ENCODE measurements around the gene PCSK4.
A peak's percentile ranks its signal among the peaks of the same experiment; 100 is the strongest.
"Not testable (repeated sequence)": the region's sequence is repeated elsewhere in the genome, so short reads cannot be mapped to it uniquely, and the experiment has no call there.

Gene PCSK4

GRCh38 chr19:1441022-1441426 lies 49.1 kb downstream of the PCSK4 start:
- no peak for TF ChIP-seq CTCF (IDR thresholded peaks at IDR 0.05; ENCODE audit: insufficient read depth, low read depth, low read length, missing control alignments)
- no peak overlapping the region for H3K4me3 ChIP-seq (ENCODE audit: low read depth, low read length)
- no peak for DNase-seq (ENCODE audit: low read depth)

GRCh38 chr19:1440418-1440801 lies 49.7 kb downstream of the PCSK4 start:
- H3K4me3 ChIP-seq (ENCODE audit: low read depth, low read length), result no peak overlapping the region
- TF ChIP-seq CTCF (IDR thresholded peaks at IDR 0.05; ENCODE audit: insufficient read depth, low read depth, low read length, missing control alignments), result no peak
- no peak for DNase-seq (ENCODE audit: low read depth)

DNA sequence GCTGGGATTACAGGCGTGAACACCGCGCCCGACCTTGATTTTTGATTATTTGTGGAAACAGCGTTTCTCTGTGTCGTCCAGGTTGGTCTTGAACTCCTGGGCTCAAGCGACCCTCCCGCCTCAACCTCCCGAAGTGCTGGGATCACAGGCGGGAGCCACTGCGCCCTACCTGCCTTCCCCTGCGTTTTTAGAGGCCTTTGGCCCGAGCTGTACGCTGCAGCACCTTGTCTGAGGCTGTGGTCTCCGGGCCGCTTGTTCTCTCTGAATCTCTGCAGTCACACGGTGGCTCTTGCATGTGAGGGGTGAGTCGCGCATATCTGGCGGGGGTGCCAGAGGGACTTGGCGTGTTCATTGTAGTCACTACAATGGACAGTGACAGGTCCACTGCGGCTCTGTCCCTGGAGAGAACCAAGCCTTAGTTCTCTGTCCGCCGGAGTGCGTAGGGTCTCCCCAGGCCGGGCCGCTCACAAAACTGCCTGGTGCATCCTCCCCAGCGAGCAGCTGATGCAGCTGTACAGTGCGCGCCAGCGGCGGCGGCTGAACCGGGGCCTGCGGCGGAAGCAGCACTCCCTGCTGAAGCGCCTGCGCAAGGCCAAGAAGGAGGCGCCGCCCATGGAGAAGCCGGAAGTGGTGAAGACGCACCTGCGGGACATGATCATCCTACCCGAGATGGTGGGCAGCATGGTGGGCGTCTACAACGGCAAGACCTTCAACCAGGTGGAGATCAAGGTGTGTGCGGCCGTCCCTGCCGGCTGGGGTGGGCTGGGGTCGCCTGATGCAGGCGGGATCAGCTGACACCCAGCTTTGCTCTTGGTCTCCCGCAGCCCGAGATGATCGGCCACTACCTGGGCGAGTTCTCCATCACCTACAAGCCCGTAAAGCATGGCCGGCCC lies 50.4 kb downstream of the PCSK4 start:
- DNase-seq (ENCODE audit: low read depth), result not testable (repeated sequence)
- peak overlapping the region; percentile 60 for H3K4me3 ChIP-seq (ENCODE audit: low read depth, low read length)

DNA sequence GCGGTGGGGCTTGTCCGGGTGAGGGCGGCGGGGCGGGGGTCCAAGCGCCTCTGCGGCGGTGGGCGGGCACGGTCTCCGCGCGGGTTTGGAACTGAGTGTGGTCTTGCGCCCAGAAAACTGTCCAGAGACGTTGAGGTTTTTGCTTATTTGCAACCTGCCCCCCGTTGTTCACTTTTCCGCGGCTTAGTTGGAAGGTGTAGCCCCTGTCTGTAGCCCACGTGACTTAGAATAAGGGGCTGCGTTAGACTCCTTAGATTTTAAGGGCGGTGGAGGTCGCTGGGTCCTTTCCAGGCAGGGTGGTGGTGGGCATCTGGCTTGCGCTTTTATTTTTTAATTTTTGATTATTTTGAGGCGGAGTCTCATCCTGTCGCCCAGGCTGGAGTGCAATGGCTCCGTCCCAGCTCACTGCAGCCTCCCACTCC lies 51.2 kb downstream of the PCSK4 start:
- peak overlapping the region; percentile 60 for H3K4me3 ChIP-seq (ENCODE audit: low read depth, low read length)
- DNase-seq (ENCODE audit: low read depth), result no peak
- TF ChIP-seq CTCF (IDR thresholded peaks at IDR 0.05; ENCODE audit: insufficient read depth, low read depth, low read length, missing control alignments), result no peak

- peak within 1 kb of the TSS; percentile 60 for H3K4me3 ChIP-seq (ENCODE audit: low read depth, low read length)
- DNase-seq (ENCODE audit: low read depth), result peak; percentile 98
- TF ChIP-seq CTCF (IDR thresholded peaks at IDR 0.05; ENCODE audit: insufficient read depth, low read depth, low read length, missing control alignments), result peak; percentile 98
Observed at GRCh38 chr19:1438035-1438932, 51.9 kb downstream of the PCSK4 start, which contains the start of gene RPS15. Gene RPS15, plus strand, starts transcription at chr19:1438396. Its CDS starts 30 bp downstream, at chr19:1438426.

GRCh38 chr19:1437609-1438008 lies 52.5 kb downstream of the PCSK4 start:
- H3K4me3 ChIP-seq (ENCODE audit: low read depth, low read length), result peak overlapping the region; percentile 60
- DNase-seq (ENCODE audit: low read depth), result no peak
- no peak for TF ChIP-seq CTCF (IDR thresholded peaks at IDR 0.05; ENCODE audit: insufficient read depth, low read depth, low read length, missing control alignments)

DNA sequence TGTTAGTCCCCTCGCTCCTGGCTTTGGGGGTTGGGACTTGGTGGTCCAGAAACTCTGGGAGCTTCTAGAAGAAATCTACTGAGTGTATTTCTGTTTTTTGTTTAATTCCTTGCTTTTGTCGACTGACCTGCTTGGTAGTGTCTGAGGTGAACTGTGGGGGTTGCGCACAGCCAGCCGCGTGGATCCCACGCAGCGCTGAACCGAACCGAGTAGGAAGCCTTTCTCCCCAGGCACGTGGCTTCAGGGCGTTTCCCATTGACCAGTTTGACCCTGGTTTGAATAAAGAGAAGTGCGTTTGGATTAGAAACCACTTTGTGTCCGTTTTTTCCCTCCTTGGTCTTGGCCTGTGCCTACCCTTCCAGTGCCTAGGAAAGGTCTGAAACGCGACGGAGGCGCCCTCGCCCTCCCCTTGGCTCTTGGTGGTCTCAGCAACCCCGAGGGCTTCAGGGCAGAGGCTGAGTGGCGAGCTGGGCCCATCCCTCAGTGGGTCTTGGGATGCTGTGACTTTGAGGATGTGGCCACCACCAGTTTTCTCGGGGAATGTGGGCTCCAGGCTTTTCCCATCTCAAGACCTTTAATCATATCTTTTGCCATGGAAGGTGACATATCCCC lies 54.7 kb downstream of the PCSK4 start:
- no peak for DNase-seq (ENCODE audit: low read depth)
- no peak overlapping the region for H3K4me3 ChIP-seq (ENCODE audit: low read depth, low read length)
- TF ChIP-seq CTCF (IDR thresholded peaks at IDR 0.05; ENCODE audit: insufficient read depth, low read depth, low read length, missing control alignments), result no peak

Data from GM12865 (cell line).